Measurements from ENCODE around the gene ANKRD29.
A peak's percentile ranks its signal among the peaks of the same experiment; 100 is the strongest.

ANKRD29 gene, protein sequence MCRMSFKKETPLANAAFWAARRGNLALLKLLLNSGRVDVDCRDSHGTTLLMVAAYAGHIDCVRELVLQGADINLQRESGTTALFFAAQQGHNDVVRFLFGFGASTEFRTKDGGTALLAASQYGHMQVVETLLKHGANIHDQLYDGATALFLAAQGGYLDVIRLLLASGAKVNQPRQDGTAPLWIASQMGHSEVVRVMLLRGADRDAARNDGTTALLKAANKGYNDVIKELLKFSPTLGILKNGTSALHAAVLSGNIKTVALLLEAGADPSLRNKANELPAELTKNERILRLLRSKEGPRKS

GRCh38 chr18:23662309-23663263 is at the start of gene ANKRD29:
Gene ANKRD29, minus strand, starts transcription at chr18:23662911. Its CDS starts 181 bp downstream, at chr18:23662730.
- DNase-seq, result peak; percentile 70

DNA sequence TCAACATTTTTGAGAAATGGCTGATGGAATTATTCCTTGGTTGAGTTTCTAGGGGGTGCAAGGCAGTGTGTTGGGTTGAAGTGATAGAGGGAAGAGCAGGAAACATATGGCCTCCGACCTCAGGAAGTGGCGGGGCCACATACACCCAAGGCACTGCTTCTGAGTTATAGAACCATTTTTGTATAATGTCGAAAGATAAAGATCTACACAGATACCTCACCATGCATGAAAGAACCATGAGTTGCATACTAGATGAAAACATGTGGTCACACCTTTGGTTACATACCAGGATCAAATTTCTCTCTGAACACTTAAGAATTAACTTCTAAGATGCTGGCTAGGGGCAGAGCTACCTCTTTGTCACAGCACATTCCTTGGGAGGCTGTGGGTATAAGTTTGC is 49.7 kb upstream of the ANKRD29 start:
- DNase-seq, result peak; percentile 9

DNA sequence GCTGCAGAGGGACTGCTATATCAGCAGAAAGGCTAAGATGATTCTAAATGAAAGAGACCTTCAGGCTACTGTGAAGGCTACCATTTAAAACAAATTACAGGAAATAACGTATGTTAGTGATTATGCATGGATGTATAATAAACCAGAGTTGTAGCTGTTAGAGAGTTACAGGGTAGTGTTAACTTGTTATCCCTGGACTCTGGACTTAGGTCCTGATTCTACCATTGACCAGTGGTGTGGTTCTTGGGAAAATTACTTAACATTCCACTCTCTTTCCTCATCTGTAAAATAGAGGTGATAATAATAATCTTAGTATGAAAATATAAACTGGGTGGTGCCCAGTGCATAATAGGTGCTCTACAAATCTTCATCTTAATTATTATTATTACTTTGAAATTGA is 48.7 kb upstream of the ANKRD29 start:
- no peak for DNase-seq

GRCh38 chr18:23710946-23711345 is 48.2 kb upstream of the ANKRD29 start:
- DNase-seq, result no peak

DNA sequence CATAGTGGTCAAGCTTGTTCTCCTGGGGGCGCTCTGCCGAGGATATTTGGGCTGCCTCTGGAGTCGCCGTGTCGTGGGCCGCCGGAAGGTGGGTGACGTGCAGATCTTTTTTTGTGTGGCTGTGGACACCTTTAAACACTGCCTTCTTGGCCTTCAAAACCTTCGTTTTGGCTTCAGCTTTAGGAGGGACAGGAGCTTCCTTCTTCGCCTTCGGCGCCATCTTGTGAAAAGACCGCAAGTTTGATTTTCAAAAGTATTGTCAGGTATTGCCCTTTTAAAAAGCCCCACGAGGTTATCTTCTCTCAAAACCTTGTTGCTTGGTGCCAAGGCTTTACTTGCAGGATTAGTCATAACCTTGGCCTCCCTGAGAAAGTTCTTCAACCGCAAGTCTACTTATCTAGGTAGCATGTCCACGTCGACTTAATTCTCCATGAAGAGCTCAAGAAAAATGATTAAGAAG is 47.4 kb upstream of the ANKRD29 start:
- no peak for DNase-seq

DNA sequence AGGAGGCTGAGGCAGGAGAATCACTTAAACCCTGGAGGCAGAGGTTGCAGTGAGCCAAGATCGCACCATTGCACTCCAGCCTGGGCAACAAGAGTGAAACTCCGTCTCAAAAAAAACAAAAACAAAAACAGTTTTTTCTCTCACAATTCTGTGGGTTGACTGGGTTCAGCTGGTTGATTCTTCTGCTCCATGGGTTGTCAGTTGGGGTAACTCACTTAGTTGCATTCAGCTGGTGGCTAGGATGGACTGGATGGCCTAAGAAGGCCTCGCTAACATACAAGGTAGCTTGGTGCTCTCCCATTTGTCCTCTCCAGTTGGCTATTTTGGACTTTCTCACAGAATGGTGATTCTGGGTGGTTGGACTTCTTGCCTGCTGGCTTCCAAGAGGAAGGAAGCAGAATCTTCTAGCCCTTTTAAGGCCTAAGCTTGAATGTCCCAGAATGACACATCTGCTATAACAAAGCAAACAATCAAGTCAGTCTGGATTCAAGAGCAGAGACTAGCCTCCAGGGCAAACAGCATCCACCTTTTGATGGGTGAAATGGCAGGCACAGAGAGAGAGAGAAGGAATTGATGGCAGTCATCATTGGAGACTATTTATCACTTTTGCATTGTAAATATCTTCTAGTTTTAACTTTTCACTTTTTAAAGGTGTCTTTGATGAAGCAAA is 44.4 kb upstream of the ANKRD29 start:
- no peak for DNase-seq

DNA sequence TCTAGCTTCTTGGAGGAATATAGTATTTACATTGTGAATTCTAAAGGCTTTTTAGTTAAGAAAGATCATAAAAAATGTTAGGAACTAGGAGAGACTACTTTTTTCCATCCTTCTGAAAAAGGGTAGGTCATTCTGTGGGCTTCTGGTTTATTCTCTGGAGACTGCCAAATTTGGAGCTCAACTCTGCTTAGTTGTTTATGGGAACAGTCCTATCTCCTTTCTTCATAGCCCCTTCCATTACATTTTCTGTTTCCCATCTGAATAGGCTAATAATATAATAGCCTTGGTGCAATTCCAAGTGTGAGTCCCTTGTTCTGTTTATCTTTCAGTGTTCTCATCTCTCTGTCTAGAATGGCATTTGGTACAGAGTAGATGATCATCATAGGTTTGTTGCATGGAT is 42.1 kb upstream of the ANKRD29 start:
- DNase-seq, result no peak

DNA sequence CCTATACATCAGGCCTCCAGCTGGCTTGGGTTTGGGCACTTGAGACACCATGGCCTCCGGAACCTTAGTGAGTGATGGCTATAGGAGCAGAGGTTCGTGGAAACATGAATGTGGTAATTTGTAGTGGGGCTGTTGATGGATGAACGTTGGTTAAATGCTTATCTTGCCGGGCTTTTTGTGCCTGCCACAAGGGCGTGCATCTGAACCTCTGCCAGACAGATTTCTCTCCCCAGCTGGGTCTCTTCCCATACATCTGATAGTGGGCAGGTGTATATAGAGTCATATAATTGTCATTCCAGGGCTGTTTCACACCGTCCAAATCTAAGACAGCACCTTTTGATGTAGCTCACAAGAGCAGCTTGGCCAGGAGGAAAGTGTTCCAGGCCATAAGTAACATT is 41.3 kb upstream of the ANKRD29 start:
- no peak for DNase-seq

DNA sequence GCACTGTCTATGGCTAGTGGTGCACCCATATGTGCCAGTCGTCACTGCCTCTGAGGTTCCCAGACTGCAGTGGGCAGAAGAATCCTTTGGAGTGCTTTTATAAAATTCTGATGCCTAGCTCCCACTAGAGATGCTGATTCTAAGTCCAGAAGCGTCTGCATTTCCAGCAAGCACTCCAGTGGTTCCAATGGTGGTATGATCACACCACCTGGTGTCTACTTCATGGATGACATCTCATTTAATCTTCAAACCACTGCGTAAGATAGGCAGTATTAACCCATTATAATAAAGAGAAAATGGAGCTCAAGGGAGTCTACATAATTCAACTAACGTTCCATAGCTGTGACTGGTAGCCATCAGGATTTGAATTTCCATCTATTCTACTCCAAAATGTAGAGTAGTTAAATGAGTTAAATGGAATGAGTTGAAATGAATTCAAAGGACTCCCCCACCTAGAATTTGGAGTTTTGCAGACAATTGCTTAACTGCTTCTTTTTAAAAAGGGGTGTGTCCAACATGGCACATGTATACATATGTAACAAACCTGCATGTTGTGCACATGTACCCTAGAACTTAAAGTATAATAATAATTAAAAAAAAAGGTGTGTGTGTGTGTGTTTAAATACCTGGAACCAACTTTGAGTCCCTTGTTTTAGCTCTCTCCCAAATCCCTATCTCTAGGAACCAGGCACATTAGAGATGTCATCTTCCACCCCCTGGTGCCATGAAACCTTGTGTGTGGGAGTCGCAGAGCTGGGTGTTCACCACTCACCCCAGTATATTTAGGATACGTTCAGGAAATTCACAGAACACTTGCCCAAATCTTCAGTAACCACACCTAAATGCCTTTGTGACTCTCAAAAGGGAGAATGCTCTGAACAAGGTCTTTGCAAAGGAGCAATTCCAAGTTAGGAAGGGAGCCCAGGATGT is 40.6 kb upstream of the ANKRD29 start:
- DNase-seq, result peak; percentile 30

DNA sequence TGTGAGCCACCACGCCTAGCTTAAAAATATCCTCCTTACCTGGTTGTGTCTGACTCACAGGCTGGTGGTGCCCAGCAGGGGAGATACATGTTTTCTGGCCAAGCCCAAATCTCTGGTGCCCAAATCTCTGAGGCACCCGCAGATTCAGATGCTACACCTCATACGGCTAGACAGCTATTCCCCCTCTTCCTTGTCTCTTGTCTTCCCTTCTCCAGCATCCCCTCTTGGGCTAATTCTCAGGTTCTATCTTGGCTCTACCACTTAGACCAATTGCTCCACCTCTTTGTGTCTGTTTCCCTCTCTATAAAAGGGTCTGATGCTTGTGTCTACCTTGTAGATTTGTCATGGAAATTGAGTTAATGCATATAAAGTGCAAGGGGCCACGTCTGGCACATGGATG is 39.9 kb upstream of the ANKRD29 start:
- DNase-seq, result no peak

DNA sequence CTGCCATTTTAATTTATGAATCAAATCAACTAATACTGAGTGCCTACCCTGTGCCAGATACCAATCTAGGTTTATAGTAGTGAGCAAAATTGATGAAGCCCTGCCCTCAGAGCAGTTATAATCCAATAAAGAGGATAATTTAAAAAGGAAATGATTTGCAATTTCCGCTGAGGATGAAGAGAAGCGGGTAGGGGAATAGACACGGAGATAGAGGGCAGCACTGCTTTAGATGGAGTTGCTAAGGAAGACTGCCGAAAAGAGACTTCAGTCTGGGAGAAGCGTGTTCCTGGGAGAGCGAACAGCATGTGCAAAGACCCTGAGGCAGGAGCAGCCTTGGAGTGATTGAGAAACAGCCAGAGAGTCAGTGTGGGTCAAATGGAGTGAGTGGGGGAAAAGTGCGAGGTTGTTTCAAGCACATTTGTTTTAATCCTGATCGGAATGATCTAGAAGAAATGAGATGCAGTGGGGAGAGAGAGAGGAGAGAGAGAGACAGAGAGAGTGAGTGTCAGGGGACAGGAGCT is 38.9 kb upstream of the ANKRD29 start:
- DNase-seq, result no peak

DNA sequence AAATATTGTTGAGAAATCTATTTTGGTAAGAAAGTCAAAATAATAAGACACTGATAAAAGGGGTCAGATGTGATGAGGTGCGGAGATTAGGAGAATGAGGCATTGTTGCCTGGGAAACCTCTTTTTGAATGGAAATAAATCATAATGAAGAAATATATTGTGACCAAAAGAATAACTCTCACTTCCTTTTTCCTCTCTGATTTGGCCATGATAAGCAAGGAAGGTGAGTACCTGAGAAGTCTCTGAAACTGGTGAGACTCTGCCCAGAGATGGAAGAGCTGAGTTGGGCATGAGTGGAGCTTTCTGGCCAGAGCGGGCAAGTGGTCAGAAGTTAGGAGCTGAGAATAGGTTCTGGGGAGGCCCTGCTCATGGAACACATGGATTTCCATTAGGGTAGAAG is 38.3 kb upstream of the ANKRD29 start:
- no peak for DNase-seq

DNA sequence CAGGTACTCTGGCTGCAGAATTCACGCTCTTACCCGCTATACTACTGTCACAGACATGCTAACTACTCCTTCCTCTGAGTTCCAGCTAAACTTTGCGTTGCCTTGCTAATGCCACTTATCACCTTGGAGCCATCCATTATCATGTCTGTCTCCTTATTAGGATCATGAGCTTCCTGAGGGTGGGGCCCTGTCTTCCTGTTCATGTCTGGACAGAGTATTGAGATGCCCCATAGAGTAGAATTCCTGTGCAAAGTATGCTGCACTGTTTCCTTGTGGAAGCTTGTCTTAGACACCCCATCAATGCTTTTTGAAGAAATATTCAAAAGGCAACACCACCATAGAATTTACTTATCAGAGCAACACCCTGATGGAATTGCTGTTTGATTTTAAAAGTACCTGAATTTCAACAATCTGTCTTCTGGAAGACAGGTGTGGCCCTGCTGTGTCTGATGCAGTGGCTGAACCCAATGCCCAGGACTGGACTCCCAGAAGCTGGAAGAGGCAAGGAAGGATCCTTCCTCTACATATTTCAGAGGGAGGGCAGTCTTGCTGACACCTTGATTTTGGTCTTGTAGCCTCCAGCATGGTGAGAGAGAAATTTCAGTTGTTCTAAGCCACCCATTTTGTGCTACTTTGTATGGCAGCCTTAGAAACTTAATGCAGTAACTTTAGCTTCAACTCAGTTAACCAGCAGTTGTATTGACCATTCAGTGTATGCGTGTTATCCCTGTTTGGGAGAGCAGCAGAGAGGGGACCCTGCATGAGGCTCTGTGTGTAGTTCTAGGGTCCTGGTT is 32.1 kb upstream of the ANKRD29 start:
- DNase-seq, result no peak

GRCh38 chr18:23693846-23694245 is 31.1 kb upstream of the ANKRD29 start:
- no peak for DNase-seq

DNA sequence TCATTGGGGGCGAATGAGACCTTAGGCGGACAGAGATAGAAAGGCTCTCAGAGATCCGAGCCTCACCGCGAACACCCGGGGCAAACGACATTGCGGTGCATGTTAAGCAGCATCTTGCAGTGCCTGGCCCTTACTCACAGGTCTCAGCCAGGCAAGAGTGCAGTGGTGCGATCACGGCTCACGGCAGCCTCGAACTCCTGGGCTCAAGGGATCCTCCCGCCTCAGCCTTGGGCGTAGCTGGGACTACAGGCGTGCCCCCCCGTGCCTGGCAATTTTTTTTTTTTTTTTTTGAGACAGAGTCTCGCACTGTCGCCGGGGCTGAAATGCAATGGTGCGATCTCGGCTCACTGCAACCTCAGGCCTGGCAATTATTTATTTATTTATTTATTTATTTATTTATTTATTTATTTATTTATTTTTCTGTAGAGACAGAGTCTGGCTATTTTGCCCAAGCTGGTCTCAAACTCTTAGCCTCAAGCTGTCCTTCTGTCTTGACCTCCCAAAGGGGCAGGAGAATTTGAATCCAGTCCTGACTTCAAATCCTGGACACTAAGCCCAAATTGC is 27.9 kb upstream of the ANKRD29 start:
- no peak for DNase-seq

DNA sequence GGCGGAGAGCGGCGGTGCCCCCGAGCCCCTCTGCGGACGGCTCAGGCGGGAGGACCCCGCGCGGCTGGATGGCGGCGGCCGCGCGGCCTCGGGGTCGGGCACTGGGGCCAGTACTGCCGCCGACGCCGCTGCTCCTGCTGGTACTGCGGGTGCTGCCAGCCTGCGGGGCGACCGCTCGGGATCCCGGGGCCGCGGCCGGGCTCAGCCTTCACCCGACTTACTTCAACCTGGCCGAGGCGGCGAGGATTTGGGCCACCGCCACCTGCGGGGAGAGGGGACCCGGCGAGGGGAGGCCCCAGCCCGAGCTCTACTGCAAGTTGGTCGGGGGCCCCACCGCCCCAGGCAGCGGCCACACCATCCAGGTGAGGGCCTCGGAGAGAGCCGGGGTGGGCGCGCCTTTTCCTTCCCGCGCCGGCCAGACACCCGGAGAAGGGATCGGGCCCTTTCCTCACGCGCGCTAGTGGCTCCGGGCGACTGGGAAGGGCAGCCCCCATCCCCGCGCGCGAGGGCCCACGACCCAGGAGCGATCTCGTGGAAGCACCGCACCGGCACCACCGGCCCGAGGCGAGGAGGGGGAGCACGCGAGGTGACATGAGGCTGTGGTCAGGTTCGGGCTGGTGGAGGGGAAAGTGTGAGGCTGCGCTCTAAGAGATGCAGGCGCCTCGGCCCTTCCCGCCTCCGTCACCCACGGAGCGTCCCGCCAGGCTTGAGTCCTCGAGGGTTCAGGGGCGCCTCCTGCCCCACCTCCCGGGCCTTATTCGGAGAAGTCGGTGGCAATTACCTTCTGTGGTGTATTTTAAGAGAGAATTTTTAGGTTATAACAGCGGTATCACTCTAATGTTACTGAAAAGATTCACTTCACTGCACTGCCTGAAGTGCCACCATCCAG is 27.1 kb upstream of the ANKRD29 start:
- peak; percentile 17 for DNase-seq

GRCh38 chr18:23689031-23689615 is 26.4 kb upstream of the ANKRD29 start, which contains the start of gene LAMA3:
Gene LAMA3, plus strand, starts transcription at chr18:23689453. Its CDS starts 231 bp downstream, at chr18:23689684.
- peak; percentile 48 for DNase-seq

DNA sequence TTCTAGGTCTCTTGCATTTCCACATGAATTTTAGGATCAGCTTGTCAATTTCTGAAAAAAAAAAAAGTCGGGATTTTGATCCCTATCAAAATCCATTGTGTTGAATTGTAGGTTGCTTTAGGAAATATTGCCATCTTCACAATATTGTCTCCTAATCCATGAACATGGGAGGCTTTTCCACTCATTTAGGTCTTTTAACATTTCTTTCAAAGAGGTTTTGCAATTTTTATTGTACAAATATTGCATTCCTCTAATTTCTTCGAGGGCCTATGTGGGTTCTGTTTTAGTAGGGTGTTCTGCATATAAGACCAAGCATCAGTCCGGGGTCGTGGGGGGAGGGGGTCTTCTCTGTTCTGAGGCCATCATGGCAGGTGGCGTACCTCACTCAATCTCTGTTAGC is 25.8 kb upstream of the ANKRD29 start:
- DNase-seq, result no peak
